HG03432 (cell line): ENCODE measurements around the gene KLKB1.
"Not testable (repeated sequence)": the region's sequence is repeated elsewhere in the genome, so short reads cannot be mapped to it uniquely, and the experiment has no call there.

ENCODE experiments used
- ATAC-seq: cut with Tn5 transposase; IDR thresholded peaks from one replicate; pipeline ENCODE4 v1.9.1; 2021; ENCODE audit warnings: mild to moderate bottlenecking, moderate library complexity; ENCODE audit not compliant: unreplicated experiment

The KLKB1 gene

GRCh38 chr4:186226521-186227189 is 652 bp upstream of the KLKB1 start:
- no peak for ATAC-seq

GRCh38 chr4:186227744-186228513 is 622 bp downstream of the KLKB1 start:
- ATAC-seq: no peak

GRCh38 chr4:186228514-186228894 is 1.2 kb downstream of the KLKB1 start:
- no peak for ATAC-seq

- no peak for ATAC-seq
Measured at GRCh38 chr4:186234367-186234766, 7.1 kb downstream of the KLKB1 start.

- ATAC-seq: no peak
Measured at GRCh38 chr4:186236126-186236525, 8.8 kb downstream of the KLKB1 start.

- ATAC-seq: no peak
Measured at GRCh38 chr4:186240452-186240847, 13.1 kb downstream of the KLKB1 start.

- no peak for ATAC-seq
Measured at GRCh38 chr4:186240848-186241491, 13.7 kb downstream of the KLKB1 start.

GRCh38 chr4:186241616-186242015 is 14.3 kb downstream of the KLKB1 start:
- ATAC-seq: no peak

- not testable (repeated sequence) for ATAC-seq
Measured at GRCh38 chr4:186242031-186242430, 14.7 kb downstream of the KLKB1 start.

- ATAC-seq: no peak
Measured at GRCh38 chr4:186243331-186243730, 16.0 kb downstream of the KLKB1 start.

- ATAC-seq: no peak
Measured at GRCh38 chr4:186244835-186245234, 17.5 kb downstream of the KLKB1 start.

GRCh38 chr4:186247062-186247752 is 19.9 kb downstream of the KLKB1 start:
- ATAC-seq: not testable (repeated sequence)

GRCh38 chr4:186248643-186249042 is 21.3 kb downstream of the KLKB1 start:
- ATAC-seq: no peak

- ATAC-seq: no peak
Measured at GRCh38 chr4:186249785-186250754, 22.8 kb downstream of the KLKB1 start.

GRCh38 chr4:186250760-186251159 is 23.5 kb downstream of the KLKB1 start:
- no peak for ATAC-seq

- ATAC-seq: no peak
Measured at GRCh38 chr4:186255122-186255521, 27.8 kb downstream of the KLKB1 start.

GRCh38 chr4:186258216-186258811 is 31.0 kb downstream of the KLKB1 start:
- ATAC-seq: no peak

GRCh38 chr4:186260117-186260503 is 32.8 kb downstream of the KLKB1 start:
- ATAC-seq: no peak

GRCh38 chr4:186260504-186261448 is 33.5 kb downstream of the KLKB1 start:
- no peak for ATAC-seq
